Measurements from ENCODE around the gene SPCS3. TPM values are rescaled to one million over a fixed set of nuclear protein-coding genes. Genes with fewer than 3 reads are reported as not detected.
A peak's percentile ranks its signal among the peaks of the same experiment; 100 is the strongest.

The SPCS3 gene
- total RNA-seq, 1 donor from 2014 or later: 72.3 TPM

GRCh38 chr4:176350671-176351070 is 30.9 kb downstream of the SPCS3 start:
- DNase-seq: no peak

DNA sequence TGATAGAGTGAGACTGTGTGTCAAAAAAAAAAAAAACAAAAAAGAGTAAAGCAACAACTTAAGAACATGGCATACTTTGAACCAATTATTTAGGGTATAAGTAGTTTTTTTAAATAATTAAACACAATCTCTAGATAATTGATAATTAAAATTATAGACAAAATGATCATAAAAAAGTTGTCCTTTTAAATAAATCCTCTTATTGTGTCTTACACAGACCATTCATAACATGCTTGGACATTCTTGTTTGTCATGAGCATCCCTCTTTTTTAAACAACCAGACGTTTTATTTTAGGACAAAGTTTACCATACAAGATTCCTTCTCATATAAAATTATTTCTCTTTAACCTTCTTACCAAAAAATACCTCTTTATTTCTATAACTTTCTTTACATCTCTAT is 35.1 kb downstream of the SPCS3 start:
- DNase-seq: no peak

- no peak for DNase-seq
Measured at GRCh38 chr4:176357359-176358082, 37.8 kb downstream of the SPCS3 start.

GRCh38 chr4:176358083-176358469 is 38.3 kb downstream of the SPCS3 start:
- no peak for DNase-seq

- DNase-seq: no peak
Measured at GRCh38 chr4:176359590-176359989, 39.8 kb downstream of the SPCS3 start.

DNA sequence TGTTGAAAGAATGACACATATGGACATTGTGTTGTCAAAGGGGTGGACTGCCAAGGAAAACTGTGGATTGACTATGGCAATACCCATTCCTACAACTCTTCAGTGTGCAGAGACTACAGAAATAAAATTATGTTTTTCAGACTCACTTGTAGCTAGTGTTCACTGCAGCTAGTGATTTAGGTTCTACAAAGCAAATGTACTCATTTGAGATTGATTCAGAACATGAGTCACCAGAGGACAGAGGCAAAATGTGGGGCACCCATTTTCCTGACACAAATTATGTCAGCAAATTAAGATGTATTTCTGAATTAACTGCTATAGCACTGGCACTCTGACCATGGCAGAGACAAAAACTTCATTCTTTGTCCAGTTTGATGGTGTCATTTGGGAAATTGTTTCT is 40.7 kb downstream of the SPCS3 start:
- DNase-seq: no peak

GRCh38 chr4:176363072-176363471 is 43.3 kb downstream of the SPCS3 start:
- no peak for DNase-seq

DNA sequence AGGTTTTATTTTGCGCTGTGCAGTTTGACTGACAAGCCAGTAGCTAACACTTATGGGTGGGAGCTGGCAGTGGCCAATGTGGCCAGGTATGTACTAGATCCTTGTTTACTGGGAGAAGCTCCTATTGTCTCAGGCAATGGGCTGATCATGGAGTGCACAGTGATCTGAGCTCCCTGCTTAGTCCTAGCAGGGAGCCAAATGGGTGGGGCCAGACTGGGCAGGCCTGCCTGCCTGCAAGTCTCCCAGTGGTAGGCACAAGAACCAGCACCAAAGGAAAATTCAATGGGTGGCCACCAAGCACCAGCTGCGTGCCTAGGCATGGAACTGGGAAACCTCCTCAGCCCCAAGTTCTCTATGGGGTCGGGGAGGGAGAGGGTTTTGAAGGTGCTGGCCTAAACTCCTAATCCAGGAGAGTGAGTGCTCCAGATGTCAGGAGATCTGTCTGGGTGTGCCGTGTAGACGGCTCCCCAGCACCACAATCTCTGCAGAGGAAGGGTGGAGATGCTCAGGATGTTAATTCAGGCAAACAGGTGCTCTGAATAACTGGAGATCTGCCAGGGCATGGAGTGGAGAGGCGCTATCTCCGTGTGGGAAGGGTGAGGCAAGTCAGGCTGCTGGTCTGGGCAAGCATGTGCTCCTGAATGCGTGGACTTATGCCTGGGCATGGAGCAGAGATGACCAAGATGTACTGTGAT is 48.2 kb downstream of the SPCS3 start:
- DNase-seq: no peak

- DNase-seq: peak; percentile 26
Measured at GRCh38 chr4:176376032-176376614, 56.4 kb downstream of the SPCS3 start.

GRCh38 chr4:176377780-176378179 is 58.0 kb downstream of the SPCS3 start:
- peak; percentile 2 for DNase-seq

- DNase-seq: no peak
Measured at GRCh38 chr4:176380352-176381157, 60.8 kb downstream of the SPCS3 start.

Other genes with a start within 250 kb of the SPCS3 start
- 0.10 TPM for gene SPATA4, start 124.4 kb upstream of the SPCS3 start, total RNA-seq
- 18.6 TPM for gene ASB5, start 50.7 kb upstream of the SPCS3 start, total RNA-seq